HG02571 (cell line): ENCODE results near the gene THAP7.
"Not testable (repeated sequence)": the region's sequence is repeated elsewhere in the genome, so short reads cannot be mapped to it uniquely, and the experiment has no call there.

Source experiments
- ATAC-seq: cut with Tn5 transposase; IDR thresholded peaks from one replicate; pipeline ENCODE4 v1.9.1; 2021; ENCODE audit warnings: mild to moderate bottlenecking, moderate library complexity; ENCODE audit not compliant: unreplicated experiment

THAP7 gene

GRCh38 chr22:21013657-21014201, 11.8 kb upstream of the THAP7 start:
- ATAC-seq, result no peak

DNA sequence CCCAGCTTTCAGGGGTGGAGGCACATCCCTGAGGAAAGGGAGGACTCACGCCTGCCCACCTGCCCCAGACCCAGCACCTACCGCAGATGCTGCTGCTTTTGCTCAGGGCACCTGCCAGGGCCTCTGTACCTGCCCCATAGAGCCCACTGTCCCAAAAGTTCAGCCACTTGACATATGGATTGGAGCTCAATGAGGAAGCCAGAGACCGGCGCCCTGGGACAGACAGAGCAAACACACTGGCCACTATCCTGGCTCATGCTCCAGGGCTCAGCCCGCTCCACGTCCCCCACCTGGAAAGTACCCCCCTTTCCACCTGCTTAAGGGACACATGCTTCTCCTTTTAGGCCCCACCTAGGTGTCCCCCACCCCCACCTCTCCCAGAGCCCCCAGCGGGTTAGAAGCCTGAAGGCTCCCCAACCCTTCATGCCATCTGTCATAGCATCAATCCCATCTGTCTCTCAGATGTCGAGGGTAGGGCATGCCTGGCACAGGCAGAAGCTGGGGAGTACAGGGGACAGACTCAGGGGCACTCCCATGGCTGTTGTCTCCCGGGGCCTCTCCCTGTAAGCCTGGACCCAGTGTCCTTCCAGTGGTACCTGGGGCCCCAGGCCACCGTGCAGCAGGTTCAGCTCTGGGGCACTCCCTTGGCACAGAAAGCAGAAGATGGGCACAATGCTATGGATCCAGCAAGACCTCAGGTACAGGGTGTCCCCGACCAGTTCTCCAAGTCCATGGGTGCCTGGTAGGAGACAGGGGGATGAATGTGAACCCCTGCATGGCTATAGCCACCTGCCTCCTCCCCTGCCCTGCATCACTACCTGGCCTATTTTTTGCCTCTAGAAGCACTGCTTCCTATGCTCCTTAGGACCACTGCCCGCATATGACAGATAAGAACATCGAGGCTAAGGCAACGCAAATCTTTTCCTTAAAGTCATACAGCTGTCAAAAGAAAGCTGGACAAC, 10.8 kb upstream of the THAP7 start:
- ATAC-seq, result no peak

DNA sequence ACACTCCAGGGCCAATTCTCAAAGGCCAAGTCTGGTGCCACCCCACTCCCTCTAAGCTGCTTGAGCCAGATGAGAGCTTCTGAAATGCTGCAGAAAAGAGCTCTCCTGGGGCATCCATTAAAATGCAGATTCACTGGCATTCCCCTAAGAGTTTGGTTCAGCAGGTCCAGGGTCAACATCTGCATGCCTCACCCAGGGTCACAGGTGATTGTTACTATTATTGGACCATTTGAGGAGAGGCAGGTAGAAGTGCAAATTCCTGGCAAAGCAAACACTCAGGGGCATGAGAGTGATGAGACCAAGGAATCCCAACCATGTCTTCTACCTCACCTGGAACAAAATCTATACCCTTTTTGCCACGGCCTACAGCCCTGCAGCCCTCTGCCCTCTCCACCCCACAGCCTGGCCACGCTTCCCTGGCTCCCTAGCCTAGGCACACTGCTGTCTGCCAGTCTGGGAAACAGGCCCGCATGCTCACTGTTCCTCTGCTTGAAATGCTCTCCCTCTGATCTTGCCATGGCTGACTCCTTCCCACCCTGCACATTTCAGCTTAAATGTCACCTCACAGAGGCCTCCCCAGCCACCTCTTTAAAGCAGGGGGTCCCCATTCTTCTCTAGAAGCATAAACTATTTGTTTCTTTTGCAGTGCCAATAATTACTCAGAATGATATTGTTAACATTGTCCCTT, 8.7 kb upstream of the THAP7 start:
- no peak for ATAC-seq

DNA sequence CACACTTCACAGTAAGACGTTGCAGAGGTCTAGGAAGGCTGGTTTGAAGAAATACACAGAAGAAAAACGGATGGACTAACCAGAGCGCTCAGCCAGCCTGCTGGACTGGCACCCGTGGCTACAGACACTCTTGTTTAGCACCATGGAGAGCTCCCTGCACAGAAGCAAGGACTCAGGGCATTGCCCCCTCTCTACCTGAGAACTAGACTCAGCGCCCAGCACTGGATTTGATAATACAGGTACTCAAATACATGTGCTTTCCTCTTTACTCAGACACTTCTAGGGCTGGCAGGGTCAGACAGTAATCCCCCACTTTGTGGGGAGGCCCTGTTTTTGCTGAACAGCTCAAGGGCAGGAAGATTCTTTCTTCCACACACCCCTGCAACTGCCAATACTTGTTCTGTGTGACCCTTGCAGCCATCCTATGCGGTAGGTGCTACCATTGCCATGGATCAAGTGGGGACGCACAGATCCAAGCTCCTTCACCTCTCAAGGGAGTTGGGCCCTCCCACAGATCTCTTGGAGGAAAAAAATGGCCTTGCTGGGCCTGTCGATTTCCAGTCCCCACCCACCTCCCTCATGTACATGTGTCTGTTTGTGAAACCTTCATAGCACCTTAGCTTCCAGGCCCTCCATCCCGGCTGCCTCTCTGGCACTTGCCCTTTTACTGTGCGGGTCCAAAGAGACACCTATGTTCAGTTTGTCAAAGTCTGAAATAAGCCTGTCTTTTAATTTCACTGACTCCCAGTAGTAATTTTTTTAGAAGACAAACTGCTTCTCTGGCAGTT, 7.9 kb upstream of the THAP7 start:
- no peak for ATAC-seq

DNA sequence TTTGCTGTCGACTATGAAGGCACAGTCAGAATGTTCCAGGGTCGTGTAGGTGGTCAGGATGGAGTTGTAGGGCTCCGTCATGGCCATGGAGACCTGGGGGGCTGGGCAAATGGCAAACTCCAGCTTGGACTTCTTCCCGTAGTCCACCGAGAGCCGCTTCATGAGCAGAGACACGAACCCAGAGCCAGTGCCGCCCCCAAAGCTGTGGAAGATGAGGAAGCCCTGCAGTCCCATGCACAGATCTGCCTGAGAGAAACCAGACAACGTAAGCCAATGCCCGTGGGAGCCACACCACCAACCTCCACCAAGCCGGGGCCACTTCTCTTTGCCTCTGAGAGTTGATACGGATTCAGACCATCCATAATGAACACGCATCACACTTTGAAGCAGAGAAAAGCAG, 7.3 kb upstream of the THAP7 start:
- not testable (repeated sequence) for ATAC-seq

DNA sequence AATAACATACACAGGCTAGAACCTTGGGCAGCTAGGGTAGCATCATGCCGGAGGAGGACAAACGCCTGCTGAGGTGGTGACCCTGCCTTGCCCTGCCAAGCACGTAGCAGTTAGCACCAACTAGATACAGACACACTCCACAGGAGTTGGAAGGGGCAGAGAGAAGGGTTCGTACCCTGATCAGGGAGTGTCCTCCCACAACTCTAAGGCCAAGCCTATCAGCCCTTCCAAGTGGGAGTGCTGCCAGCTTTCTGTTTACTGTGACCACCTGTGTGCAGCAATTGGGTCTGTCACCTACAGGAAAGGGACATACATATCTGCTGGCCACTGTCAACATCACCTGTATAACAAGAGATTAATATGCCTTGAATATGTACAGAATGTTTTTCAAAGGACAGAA, 1.9 kb upstream of the THAP7 start:
- no peak for ATAC-seq

GRCh38 chr22:21000987-21001600, 824 bp downstream of the THAP7 start:
- ATAC-seq, result no peak

DNA sequence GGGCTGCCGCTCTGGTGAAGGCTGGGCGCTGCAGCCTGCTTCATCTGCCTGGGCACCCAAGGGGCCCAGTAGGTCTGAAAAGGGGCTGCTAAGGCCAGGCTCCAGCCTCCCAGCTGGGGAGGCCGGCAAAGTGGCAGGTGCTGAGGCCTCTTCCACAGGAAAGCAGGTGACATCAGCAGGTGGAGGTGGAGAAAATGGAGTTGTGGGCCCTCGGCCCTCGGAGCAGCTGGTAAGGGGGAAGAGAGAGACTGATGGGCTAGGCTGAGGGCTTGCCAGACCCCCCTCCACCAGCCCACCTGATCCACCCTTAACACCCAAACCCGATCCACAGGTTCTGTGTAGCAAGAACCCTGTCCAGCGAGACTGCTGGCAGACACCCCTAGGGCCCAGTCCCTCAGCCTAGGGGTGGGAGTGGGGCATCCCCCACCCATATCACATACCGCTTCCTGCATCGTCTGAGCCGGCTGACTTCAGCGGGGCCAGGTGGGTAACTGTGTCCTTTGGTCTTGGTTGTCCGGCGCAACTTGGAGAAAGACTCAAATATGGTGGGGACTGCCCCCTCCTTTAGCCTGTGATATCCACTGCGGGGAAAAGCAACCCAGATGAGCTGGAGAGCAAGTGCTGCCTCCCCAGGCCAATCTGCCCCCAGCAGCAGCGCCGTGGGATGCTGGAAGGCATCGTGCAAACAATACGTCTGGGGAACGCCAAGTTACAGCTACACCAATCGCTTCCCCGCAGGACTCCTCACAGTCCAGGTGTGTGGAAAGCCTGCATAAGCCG, 1.5 kb downstream of the THAP7 start:
- ATAC-seq, result no peak

DNA sequence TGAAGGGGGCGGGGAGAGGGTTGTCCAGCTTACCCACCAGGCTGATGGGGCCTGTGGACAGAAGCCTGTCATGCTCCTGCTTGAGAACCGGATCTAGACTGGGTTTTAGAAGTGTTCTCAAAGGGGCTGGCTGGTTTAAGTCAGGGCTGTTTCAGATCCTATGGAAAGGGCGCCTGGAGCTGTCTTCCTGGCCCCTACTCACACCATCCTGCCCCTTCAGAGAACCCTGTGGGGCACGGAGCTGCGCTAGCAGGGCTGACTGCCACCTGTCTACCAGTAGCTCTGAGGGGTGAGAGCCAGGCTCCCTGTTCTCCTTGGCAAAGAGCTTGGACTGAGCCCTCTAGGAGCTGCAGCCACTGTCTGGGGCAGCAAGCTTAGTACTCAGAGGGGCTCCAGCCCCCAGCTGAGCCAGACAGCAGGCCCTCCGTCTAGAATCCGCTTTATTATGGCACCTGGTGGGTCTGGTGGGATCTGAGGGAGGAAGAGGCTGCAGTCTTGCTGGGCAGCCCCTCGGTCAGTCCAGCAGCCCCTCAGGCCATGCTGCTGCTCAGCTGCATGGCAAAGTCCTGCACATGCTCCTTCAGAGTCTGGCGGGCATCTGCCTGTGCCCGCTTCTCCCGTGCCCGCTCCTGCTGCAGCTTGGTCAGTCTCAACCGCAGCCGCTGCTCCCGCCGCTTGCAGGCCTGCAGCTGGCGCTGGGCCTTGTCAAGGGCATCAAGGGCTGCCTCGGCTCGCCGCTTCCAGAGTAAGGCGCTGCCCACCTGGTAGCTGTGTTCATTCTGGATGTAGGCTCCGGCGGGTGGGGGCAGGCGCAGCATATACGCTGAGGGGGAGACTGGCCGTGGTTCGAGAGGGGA, 2.3 kb downstream of the THAP7 start:
- ATAC-seq, result no peak

DNA sequence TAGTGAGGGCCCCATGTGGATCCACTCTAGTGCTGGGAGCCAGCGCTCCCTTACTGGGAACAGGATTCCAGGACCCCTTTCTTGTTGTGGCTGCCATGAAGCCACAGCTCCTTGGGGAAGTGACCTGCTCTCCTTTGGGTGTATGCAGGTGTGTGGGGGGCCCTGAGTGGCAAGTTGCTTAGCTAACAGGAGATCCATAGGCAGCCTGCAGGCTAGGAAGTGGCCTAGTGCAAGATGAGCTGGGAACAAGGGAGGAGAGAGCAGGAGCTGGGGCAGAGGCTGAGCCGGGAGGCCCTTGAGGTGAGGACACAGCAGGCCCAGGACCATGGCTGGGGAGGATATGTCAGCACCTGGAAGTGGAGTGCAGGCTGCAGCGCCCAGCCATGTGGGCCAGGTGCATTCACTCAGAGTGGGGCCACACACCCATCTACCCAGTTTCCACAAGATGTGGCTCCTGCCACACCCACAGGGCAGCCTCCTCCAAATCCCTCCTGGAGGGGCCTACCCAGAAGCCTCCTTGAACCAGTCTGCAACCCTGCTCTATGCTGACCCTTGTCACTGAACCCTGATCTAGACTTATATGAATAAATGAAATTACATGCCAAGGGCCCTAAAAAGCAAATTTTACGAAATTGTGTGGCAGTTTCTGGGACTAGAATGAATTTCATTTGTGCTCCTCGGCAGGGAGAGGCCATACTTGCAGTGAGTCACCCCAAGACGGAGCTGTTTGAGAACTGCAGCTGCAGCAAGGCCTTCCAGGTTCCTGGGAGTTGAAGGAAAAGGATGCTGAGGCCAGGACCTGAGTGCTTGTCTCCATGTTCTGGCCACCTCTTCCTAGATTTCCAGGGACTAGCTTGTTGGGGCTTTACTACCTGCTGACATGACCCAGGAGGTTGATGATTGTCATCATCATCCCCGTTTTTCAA, 3.2 kb downstream of the THAP7 start:
- no peak for ATAC-seq

DNA sequence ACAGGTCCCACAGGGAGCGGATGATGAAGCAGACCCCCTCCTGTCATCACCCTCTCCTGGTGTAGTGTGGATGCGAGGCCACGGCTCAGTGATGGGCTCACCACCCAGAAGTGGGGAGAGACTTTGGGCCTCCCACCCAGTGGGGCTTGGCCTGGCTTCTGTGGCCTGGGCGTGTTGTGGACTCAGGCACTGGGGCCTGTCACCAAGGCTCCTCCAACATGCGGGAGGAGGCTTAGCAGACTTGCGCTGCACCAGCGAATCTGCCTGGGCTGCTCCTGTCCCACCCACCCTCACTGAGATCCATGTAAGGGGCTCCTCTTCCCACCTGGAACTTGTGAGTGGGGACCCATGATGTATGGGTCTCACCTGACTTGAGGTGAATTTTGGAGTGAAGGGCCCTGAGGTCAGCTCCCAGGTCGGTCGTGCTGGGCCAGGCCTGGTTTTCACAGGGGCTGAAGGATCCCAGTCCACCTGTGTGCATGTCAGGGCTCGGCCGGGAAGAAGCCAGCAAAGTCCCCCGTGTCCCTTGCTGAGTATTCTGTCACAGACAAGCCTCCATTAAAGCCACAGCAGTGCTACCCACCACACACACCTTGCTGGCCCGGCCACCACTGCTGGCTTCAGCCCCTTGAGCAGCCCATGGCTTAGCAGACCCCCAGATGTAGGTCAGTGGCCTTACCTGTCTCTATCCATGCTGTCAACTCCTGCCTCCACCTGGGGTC, 4.2 kb downstream of the THAP7 start:
- no peak for ATAC-seq

DNA sequence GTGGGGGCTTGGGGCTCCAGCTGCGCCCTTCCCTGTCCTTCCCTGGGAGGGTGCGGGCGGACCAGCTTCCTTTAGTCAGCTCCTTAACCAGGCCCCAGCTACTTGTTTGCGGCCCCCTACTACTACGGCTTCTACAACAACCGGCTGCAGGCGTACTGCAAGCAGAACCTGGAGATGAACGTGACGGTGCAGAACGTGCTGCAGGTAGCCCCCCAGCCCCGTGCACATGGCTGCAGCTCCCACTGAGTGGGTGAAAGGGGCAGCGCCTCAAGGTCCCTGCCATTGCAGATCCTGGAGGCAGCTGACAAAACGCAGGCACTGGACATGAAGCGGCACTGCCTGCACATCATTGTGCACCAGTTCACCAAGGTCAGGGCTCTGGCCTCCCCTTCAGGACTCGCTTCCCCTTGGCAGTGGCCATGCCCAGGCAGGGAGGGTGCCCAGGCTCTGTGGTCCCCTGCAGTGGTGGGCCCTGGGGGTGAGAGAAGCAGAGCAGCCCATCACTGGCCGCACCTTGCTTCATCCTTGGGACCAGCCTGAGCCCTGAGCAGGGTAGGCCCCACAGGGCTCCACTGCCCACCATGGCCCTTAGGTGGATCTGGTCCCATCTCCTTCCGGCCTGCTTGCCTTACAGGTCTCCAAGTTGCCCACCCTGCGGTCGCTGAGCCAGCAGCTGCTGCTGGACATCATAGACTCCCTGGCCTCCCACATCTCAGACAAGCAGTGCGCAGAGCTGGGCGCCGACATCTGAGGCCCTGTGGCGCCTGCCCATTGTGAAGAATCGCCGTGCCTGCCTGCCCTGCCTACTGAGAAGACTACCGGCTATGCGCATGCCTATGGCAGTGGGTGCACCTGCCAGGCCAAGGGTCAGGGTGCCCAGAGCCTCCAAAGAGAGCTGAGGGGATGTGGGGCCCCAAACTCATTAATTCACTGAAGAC, 5.1 kb downstream of the THAP7 start:
- ATAC-seq, result no peak

GRCh38 chr22:20996031-20996410, 5.9 kb downstream of the THAP7 start:
- no peak for ATAC-seq

DNA sequence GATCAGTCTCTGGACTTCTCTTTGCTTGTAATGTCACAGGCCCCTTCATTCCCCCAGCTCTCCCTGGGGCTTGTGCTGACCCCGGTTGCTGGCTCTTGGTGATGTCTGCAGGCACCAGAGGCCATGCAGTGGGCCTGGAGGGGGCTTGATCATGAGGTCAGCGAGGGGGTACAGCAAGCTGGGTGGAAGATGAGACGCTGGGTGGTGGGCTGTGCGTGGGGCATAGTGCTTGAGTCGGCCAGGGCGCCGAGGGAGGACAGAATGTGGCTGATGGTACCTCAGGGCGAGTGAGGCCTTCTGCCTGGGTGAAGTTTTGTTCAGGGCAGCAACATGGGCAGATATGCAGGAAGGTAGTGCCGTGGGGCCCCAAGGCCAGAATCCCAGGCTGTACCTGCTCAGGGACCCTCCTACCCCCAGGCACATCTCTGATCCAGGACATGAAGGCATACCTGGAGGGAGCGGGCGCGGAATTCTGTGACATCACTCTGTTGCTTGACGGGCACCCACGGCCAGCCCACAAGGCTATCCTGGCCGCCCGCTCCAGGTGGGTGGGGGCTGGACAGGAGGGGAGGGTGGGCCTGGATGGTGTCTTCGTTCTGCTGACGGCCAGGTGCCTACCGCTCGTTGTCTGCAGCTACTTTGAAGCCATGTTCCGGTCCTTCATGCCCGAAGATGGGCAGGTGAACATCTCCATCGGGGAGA, 6.4 kb downstream of the THAP7 start:
- ATAC-seq, result no peak

- no peak for ATAC-seq
These were observed 7.0 kb downstream of the THAP7 start for GRCh38 chr22:20994902-20995241.
